ENCODE data around the gene TSNAX.

- TF ChIP-seq MAX (CRISPR knock-in tag; IDR thresholded peaks at IDR 0.05) (no peak), FOXP1 (CRISPR knock-in tag; IDR thresholded peaks at IDR 0.05; ENCODE audit: borderline replicate concordance) (no peak), CTCF (IDR thresholded peaks at IDR 0.05) (no peak)
Measured at GRCh38 chr1:231549733-231550447, 21.4 kb downstream of the TSNAX start.

Measured in WTC11 (cell line).